GM12878 (cell line): ENCODE measurements around the gene MAP4K4. TPM values are rescaled to one million over a fixed set of nuclear protein-coding genes. Genes with fewer than 3 reads are reported as not detected.
A peak's percentile ranks its signal among the peaks of the same experiment; 100 is the strongest.

Experiments used
- ATAC-seq: fragments of 200-7000 bp; cut with Tn5 transposase; 3 replicates; pipeline ENCODE4 v1.9.1; 2020; ENCODE audit warnings: mild to moderate bottlenecking, moderate library complexity
- BruUV-seq: library from RNA; stranded (reverse); fragments of 400-500 nt; replicated peaks from 2 replicates; lab custom pipeline; 2021; lab: Mats Ljungman, UMichigan
- CTCF ChIA-PET: fragments of 300-600 bp; sonication (Branson Sonifier 250); formaldehyde crosslinking; extraction: SDS; loops from one replicate; lab custom pipeline; 2021; ENCODE audit warnings: inconsistent platforms; lab: Yijun Ruan, JAX
- POLR2A ChIA-PET: fragments of 350-600 bp; formaldehyde crosslinking; extraction: SDS; loops from one replicate; lab custom pipeline; 2021; ENCODE audit warnings: inconsistent platforms; lab: Charles Lee
- RAD21 ChIA-PET: fragments of 300-600 bp; sonication (Branson Sonifier 250); formaldehyde crosslinking; loops from one replicate; lab custom pipeline; 2023; ENCODE audit warnings: antibody characterized with exemption; ENCODE audit not compliant: unreplicated experiment; lab: Charles Lee
- SMC1A ChIA-PET: fragments of 300-600 bp; sonication (Branson Sonifier 250); formaldehyde crosslinking; loops from one replicate; lab custom pipeline; 2023; ENCODE audit not compliant: unreplicated experiment, uncharacterized antibody; lab: Charles Lee
- DNase-seq: peaks from one replicate; pipeline ENCODE4 v3.0.0-alpha.2; 2011; ENCODE audit warnings: low read depth, low spot score
- FAIRE-seq: peaks from 3 replicates; lab custom pipeline; 2011; peaks lifted over from hg19 to GRCh38; lab: Jason Lieb, UNC
- H2AFZ ChIP-seq: 2 replicates; pipeline ENCODE4 v1.6.0; 2011; ENCODE audit warnings: low read depth, low read length, control low read depth; ENCODE audit not compliant: control insufficient read depth
- H3K27ac ChIP-seq: 2 replicates; pipeline ENCODE4 v1.5.1; 2011; ENCODE audit warnings: control low read depth; ENCODE audit not compliant: control insufficient read depth, insufficient read depth
- H3K27me3 ChIP-seq, 2 experiments: replicated peaks in 1 of 2; 2 replicates each; pipeline versions ENCODE4 v1.6.0 to v1.6.1; 2011; ENCODE audit warnings: low read length in 1 of 2; ENCODE audit not compliant: control insufficient read depth in 2 of 2, insufficient read depth in 2 of 2
- H3K36me3 ChIP-seq, 2 experiments: 2 replicates each; pipeline ENCODE4 v1.5.1; 2011; ENCODE audit warnings: low read length in 1 of 2; ENCODE audit not compliant: control insufficient read depth in 2 of 2, insufficient read depth in 2 of 2
- H3K4me1 ChIP-seq: 2 replicates; pipeline ENCODE4 v1.6.1; 2011; ENCODE audit warnings: mild to moderate bottlenecking, low read length, moderate library complexity, mixed read lengths; ENCODE audit not compliant: control insufficient read depth, insufficient read depth
- H3K4me2 ChIP-seq: 2 replicates; pipeline ENCODE4 v1.6.0; 2011; ENCODE audit warnings: control low read depth; ENCODE audit not compliant: control insufficient read depth, insufficient read depth
- H3K4me3 ChIP-seq: fragments of 200-600 bp; sonication (generic); 2 replicates; pipeline ENCODE4 v1.5.1; 2016
- H3K79me2 ChIP-seq: 2 replicates; pipeline ENCODE4 v1.6.0; 2011; ENCODE audit warnings: low read length; ENCODE audit not compliant: control insufficient read depth, insufficient read depth
- H3K9ac ChIP-seq: 2 replicates; pipeline ENCODE4 v1.8.0; 2011; ENCODE audit warnings: low read length, control low read depth, mixed read lengths; ENCODE audit not compliant: control insufficient read depth, insufficient read depth
- H3K9me3 ChIP-seq: replicated peaks from 3 replicates; pipeline ENCODE4 v1.5.1; 2011; ENCODE audit warnings: mild to moderate bottlenecking, low read length; ENCODE audit not compliant: control insufficient read depth, insufficient read depth
- H4K20me1 ChIP-seq: 2 replicates; pipeline ENCODE4 v1.6.0; 2011; ENCODE audit not compliant: control insufficient read depth, insufficient read depth
- ATF2 ChIP-seq: IDR thresholded peaks from 2 replicates; pipeline ENCODE4 v1.6.1; 2012; ENCODE audit warnings: low read length, inconsistent platforms
- ATF3 ChIP-seq: IDR thresholded peaks from 2 replicates; pipeline ENCODE4 v1.6.1; 2011; ENCODE audit warnings: low read depth, mild to moderate bottlenecking, low read length, moderate library complexity, borderline replicate concordance; ENCODE audit errors: extremely low read depth
- BMI1 ChIP-seq: fragments of 450-650 bp; IDR thresholded peaks from 2 replicates; pipeline ENCODE4 v1.6.1; 2016; ENCODE audit warnings: mild to moderate bottlenecking, moderate library complexity, borderline replicate concordance
- CHD2 ChIP-seq: IDR thresholded peaks from 2 replicates; pipeline ENCODE4 v1.6.1; 2011; ENCODE audit warnings: low read depth, low read length, improper control_type of control experiment, borderline replicate concordance
- CREM ChIP-seq: IDR thresholded peaks from 2 replicates; pipeline ENCODE4 v1.6.1; 2014; ENCODE audit warnings: antibody characterized with exemption, low read depth
- EP300 ChIP-seq, 2 experiments: fragments of 150-350 bp in 1 of 2; IDR thresholded peaks; 2 replicates each; pipeline ENCODE4 v1.6.1; 2011 to 2012; ENCODE audit warnings: low read depth in 2 of 2, low read length in 2 of 2, borderline replicate concordance in 1 of 2, improper control_type of control experiment in 1 of 2, inconsistent platforms in 1 of 2; ENCODE audit not compliant: control insufficient read depth in 1 of 2
- IKZF2 ChIP-seq, 2 experiments: fragments of 450-650 bp; IDR thresholded peaks; 2 replicates each; pipeline ENCODE4 v1.6.1; 2017; ENCODE audit warnings: mild to moderate bottlenecking in 2 of 2, moderate library complexity in 2 of 2
- MTA3 ChIP-seq: IDR thresholded peaks from 2 replicates; pipeline ENCODE4 v1.6.1; 2012; ENCODE audit warnings: low read length, inconsistent platforms, borderline replicate concordance
- NR2C1 ChIP-seq: fragments of 450-650 bp; IDR thresholded peaks from 2 replicates; pipeline ENCODE4 v1.6.1; 2017; ENCODE audit warnings: antibody characterized with exemption, mild to moderate bottlenecking, moderate library complexity
- NR2F1 ChIP-seq: fragments of 450-650 bp; conservative IDR thresholded peaks from 2 replicates; pipeline ENCODE4 v1.6.1; 2017; ENCODE audit warnings: mild to moderate bottlenecking
- POLR2A ChIP-seq: IDR thresholded peaks from 2 replicates; pipeline ENCODE4 v1.6.1; 2011; ENCODE audit warnings: low read depth, mild to moderate bottlenecking, low read length
- POLR2AphosphoS2 ChIP-seq: IDR thresholded peaks from 2 replicates; pipeline ENCODE4 v1.6.1; 2011; ENCODE audit warnings: low read depth, mild to moderate bottlenecking, low read length, improper control_type of control experiment, moderate library complexity
- RBBP5 ChIP-seq: fragments of 200-600 bp; sonication (generic); conservative IDR thresholded peaks from 2 replicates; pipeline ENCODE4 v1.6.1; 2016
- SKIL ChIP-seq: fragments of 450-650 bp; IDR thresholded peaks from 2 replicates; pipeline ENCODE4 v1.6.1; 2017; ENCODE audit warnings: mild to moderate bottlenecking, low read depth, inconsistent platforms; ENCODE audit not compliant: poor library complexity, severe bottlenecking
- SMAD1 ChIP-seq: fragments of 450-650 bp; IDR thresholded peaks from 2 replicates; pipeline ENCODE4 v1.6.1; 2018; ENCODE audit warnings: mild to moderate bottlenecking, low read depth; ENCODE audit not compliant: partially characterized antibody
- TCF3 ChIP-seq: IDR thresholded peaks from 2 replicates; pipeline ENCODE4 v1.6.1; 2012; ENCODE audit warnings: low read depth, mild to moderate bottlenecking, low read length, borderline replicate concordance; ENCODE audit not compliant: insufficient read depth
- YY1 ChIP-seq: IDR thresholded peaks from 2 replicates; pipeline ENCODE4 v1.6.1; 2011; ENCODE audit warnings: low read depth, mild to moderate bottlenecking, low read length
- WGBS: methylation state at CpG from one replicate; pipeline ENCODE4 v1.1.6; 2016; ENCODE audit warnings: low lambda C conversion rate; ENCODE audit not compliant: insufficient replicate concordance, insufficient coverage; ENCODE audit errors: missing lambda C conversion rate; 5-methylcytosine and 5-hydroxymethylcytosine counted together
- in situ Hi-C: fragments of 300-500 bp; cut with MboI; formaldehyde crosslinking; loops from 9 replicates; pipeline ENCODE4 v1.14.3; 2018; ENCODE audit warnings: mixed read lengths
- intact Hi-C: fragments of 100-400 bp; cut with micrococcal nuclease; formaldehyde crosslinking; loops from one replicate; pipeline ENCODE4 v1.14.2; 2022; ENCODE audit not compliant: unreplicated experiment
- polyA plus RNA-seq, 11 experiments: library from polyadenylated mRNA; depleted of rRNA in 4 of 11; unstranded in 6 of 11; stranded (reverse) in 5 of 11; fragments of >200 nt; fragmentation: Nextera tagmentation in 4 of 11; fragmentation: Illumina TruSeq in 1 of 11; extraction: Ambion mirVana in 4 of 11; extraction: Trizol in 1 of 11; gene quantifications; 1 replicate in 1 of 11; 2 replicates in 10 of 11; pipeline versions ENCODE4 v1.2.1 to v1.2.3, GENCODE V29; 2011 to 2016; ENCODE audit warnings: inconsistent platforms in 2 of 11, missing spikeins in 2 of 11, low read depth in 1 of 11
- total RNA-seq, 4 experiments: library from RNA; depleted of rRNA in 3 of 4; stranded (reverse); fragments of >200 nt in 3 of 4; fragmentation: Illumina TruSeq in 1 of 4; extraction: Trizol in 1 of 4; gene quantifications; 2 replicates each; pipeline versions ENCODE4 v1.2.1 to v1.2.3, GENCODE V29; 2013 to 2021

Gene MAP4K4
- total and polyA plus RNA-seq, 10 of the 15 experiments (the other 5 are each of a cell fraction or from before 2014, with no cell fraction given) = 1.9 to 50.4 (median 9.7) TPM

GRCh38 chr2:101758001-101758400, 60.5 kb downstream of the MAP4K4 start (continued):
- no peak for TF ChIP-seq YY1
- peak; percentile 73 to 74; a peak in 3 of 4 replicates for TF ChIP-seq IKZF2 (IDR thresholded peaks at IDR 0.05)
- 0 out of 2 replicates have a peak, but pooled peaks have one; percentile 19 for TF ChIP-seq ATF2

GRCh38 chr2:101759162-101759561, 61.7 kb downstream of the MAP4K4 start:
- Histone ChIP-seq H4K20me1 (no peaks in the 10 kb centered on the region), H3K79me2 (no peaks in the 10 kb centered on the region), H3K9me3 (no peaks in the 10 kb centered on the region), H3K27ac (no peak overlapping the region), H2AFZ (no peak overlapping the region), H3K4me3 (no peak overlapping the region), H3K4me1 (peaks cover 26% of the 10 kb centered on the region), H3K4me2 (no peak overlapping the region), H3K27me3 (no peaks in the 10 kb centered on the region; a peak in 1 of 4 replicates), H3K9ac (no peak overlapping the region), H3K36me3 (no peaks in the 10 kb centered on the region)
- BruUV-seq = no TSS peak
- ChIA-PET SMC1A (no interaction called here), RAD21 (no interaction called here), CTCF (interaction anchor here (1.4 to 6.4 kb wide), 2 partner anchors 11 to 341 kb away, joined by 4 to 48 read pairs; no protein-coding TSS in a partner anchor), POLR2A (no interaction called here)
- FAIRE-seq (no peak), ATAC-seq (no peak), DNase-seq (no peak)
- no peak for TF ChIP-seq TCF3
- TF ChIP-seq ATF3 = no peak
- no peak for TF ChIP-seq BMI1
- no peak for TF ChIP-seq POLR2AphosphoS2
- no peak for TF ChIP-seq MTA3
- TF ChIP-seq EP300 (IDR thresholded peaks at IDR 0.05; ENCODE audit: borderline replicate concordance in 1 of 2, control insufficient read depth in 1 of 2, low read depth in 2 of 2, low read length in 2 of 2) = no peak
- no peak for TF ChIP-seq NR2F1
- no peak for TF ChIP-seq RBBP5
- no peak for TF ChIP-seq CREM
- TF ChIP-seq CHD2 = no peak
- no peak for TF ChIP-seq SKIL
- no peak for TF ChIP-seq SMAD1
- TF ChIP-seq POLR2A = no peak
- no peak for TF ChIP-seq NR2C1
- intact Hi-C loops (loop anchor here (5.0 kb wide), 1 partner anchor 73 kb away; no protein-coding TSS in a partner anchor), in situ Hi-C loops (no loop called here)
- 58% methylated on average over 2 of the region's 2 CpGs for WGBS
